SK-N-SH (cell line): ENCODE results near the gene TEAD2. TPM values are rescaled to one million over a fixed set of nuclear protein-coding genes. Genes with fewer than 3 reads are reported as not detected.
A peak's percentile ranks its signal among the peaks of the same experiment; 100 is the strongest.

Experiments used
- CTCF ChIA-PET: fragments of 300-600, 350-600 bp; formaldehyde crosslinking; extraction: SDS; loops from one replicate; lab custom pipeline; 2021; lab: Yijun Ruan, JAX
- POLR2A ChIA-PET: fragments of 350-600 bp; sonication (Branson Sonifier 250); formaldehyde crosslinking; extraction: SDS; loops from one replicate; lab custom pipeline; 2020; ENCODE audit warnings: antibody characterized with exemption, inconsistent platforms; lab: Yijun Ruan, JAX
- DNase-seq: peaks from one replicate; pipeline ENCODE4 v3.0.0; 2012
- H2AFZ ChIP-seq: fragments of 200-600 bp; sonication (generic); 2 replicates; pipeline ENCODE4 v1.8.1; 2016; ENCODE audit warnings: antibody characterized with exemption, mild to moderate bottlenecking, low read depth
- H3F3A ChIP-seq: fragments of 200-600 bp; sonication (generic); replicated peaks from 2 replicates; pipeline ENCODE3; 2016; ENCODE audit warnings: antibody characterized with exemption, mild to moderate bottlenecking; ENCODE audit not compliant: insufficient read depth
- H3K27ac ChIP-seq, 2 experiments: fragments of 200-500 bp in 1 of 2; fragments of 200-600 bp in 1 of 2; sonication (Bioruptor generic) in 1 of 2; sonication (generic), shearing (Covaris generic) in 1 of 2; 2 replicates each; pipeline versions ENCODE4 v1.5.1 to v1.6.1; 2014 to 2016; ENCODE audit warnings: low read depth in 2 of 2, inconsistent platforms in 1 of 2, low read length in 1 of 2, mild to moderate bottlenecking in 1 of 2, mixed read lengths in 1 of 2
- H3K27me3 ChIP-seq: fragments of 200-600 bp; sonication (generic), shearing (Covaris generic); 2 replicates; pipeline ENCODE4 v1.6.1; 2016; ENCODE audit warnings: mixed run types; ENCODE audit not compliant: insufficient read depth
- H3K36me3 ChIP-seq, 2 experiments: fragments of 200-500 bp in 1 of 2; fragments of 200-600 bp in 1 of 2; sonication (Bioruptor generic) in 1 of 2; sonication (generic) in 1 of 2; replicated peaks in 1 of 2; 2 replicates each; pipeline versions ENCODE3 to v1.5.1; 2014 to 2016; ENCODE audit warnings: low read length in 1 of 2, mild to moderate bottlenecking in 1 of 2; ENCODE audit not compliant: insufficient read depth in 2 of 2, control insufficient read depth in 1 of 2
- H3K4me1 ChIP-seq, 2 experiments: fragments of 200-500 bp in 1 of 2; fragments of 200-600 bp in 1 of 2; sonication (Bioruptor generic) in 1 of 2; sonication (generic), shearing (Covaris generic) in 1 of 2; 2 replicates each; pipeline versions ENCODE4 v1.5.1 to v1.6.1; 2014 to 2016; ENCODE audit warnings: low read depth in 1 of 2, low read length in 1 of 2, mixed run types in 1 of 2; ENCODE audit not compliant: insufficient read depth in 2 of 2, control insufficient read depth in 1 of 2
- H3K4me2 ChIP-seq: fragments of 200-600 bp; sonication (generic), shearing (Covaris generic); 2 replicates; pipeline ENCODE4 v1.6.1; 2017; ENCODE audit warnings: mixed run types
- H3K4me3 ChIP-seq, 2 experiments: fragments of 200-500 bp in 1 of 2; fragments of 200-600 bp in 1 of 2; sonication (Bioruptor generic) in 1 of 2; sonication (generic), shearing (Covaris generic) in 1 of 2; 2 replicates each; pipeline versions ENCODE4 v1.5.1 to v1.8.1; 2014 to 2016; ENCODE audit warnings: low read depth in 2 of 2, inconsistent platforms in 1 of 2, low read length in 1 of 2, mild to moderate bottlenecking in 1 of 2, mixed read lengths in 1 of 2, moderate library complexity in 1 of 2
- H3K79me2 ChIP-seq: fragments of 200-600 bp; sonication (generic); 2 replicates; pipeline ENCODE4 v1.8.1; 2017; ENCODE audit warnings: mild to moderate bottlenecking; ENCODE audit not compliant: insufficient read depth
- H3K9ac ChIP-seq: fragments of 200-600 bp; sonication (generic); 2 replicates; pipeline ENCODE4 v1.6.1; 2017; ENCODE audit warnings: mixed run types
- H3K9me2 ChIP-seq: fragments of 200-600 bp; sonication (generic); 2 replicates; pipeline ENCODE4 v1.6.1; 2017; ENCODE audit warnings: mixed run types
- H3K9me3 ChIP-seq: fragments of 200-600 bp; sonication (generic); 2 replicates; pipeline ENCODE4 v1.6.1; 2017; ENCODE audit warnings: mixed run types, mild to moderate bottlenecking, moderate library complexity
- H4K20me1 ChIP-seq: fragments of 200-600 bp; sonication (generic); 2 replicates; pipeline ENCODE4 v1.6.1; 2017; ENCODE audit warnings: mild to moderate bottlenecking, mixed run types; ENCODE audit not compliant: insufficient read depth
- EP300 ChIP-seq, 2 experiments: IDR thresholded peaks; 2 replicates each; pipeline versions ENCODE4 v1.4.0 to v1.6.1; 2012; ENCODE audit warnings: borderline replicate concordance in 1 of 2, low read depth in 1 of 2, low read length in 1 of 2
- FOSL2 ChIP-seq: IDR thresholded peaks from 2 replicates; pipeline ENCODE4 v1.4.0; 2012; ENCODE audit warnings: low read depth, mild to moderate bottlenecking, moderate library complexity, borderline replicate concordance
- FOXJ3 ChIP-seq: sonication (generic); formaldehyde crosslinking; IDR thresholded peaks from 2 replicates; pipeline ENCODE4 v1.5.1; 2020; ENCODE audit warnings: mild to moderate bottlenecking, missing genetic modification reagents
- JUND ChIP-seq: IDR thresholded peaks from 2 replicates; pipeline ENCODE4 v1.4.0; 2012
- NFIC ChIP-seq: IDR thresholded peaks from 2 replicates; pipeline ENCODE4 v1.4.0; 2012; ENCODE audit warnings: borderline replicate concordance
- RXRA ChIP-seq: IDR thresholded peaks from 2 replicates; pipeline ENCODE4 v1.4.0; 2012; ENCODE audit warnings: low read depth, mild to moderate bottlenecking, borderline replicate concordance
- SIN3A ChIP-seq: IDR thresholded peaks from 2 replicates; pipeline ENCODE4 v1.6.1; 2012; ENCODE audit warnings: low read depth, mild to moderate bottlenecking, low read length, moderate library complexity, borderline replicate concordance
- SMC3 ChIP-seq: IDR thresholded peaks from 2 replicates; pipeline ENCODE4 v1.6.1; 2012; ENCODE audit warnings: low read depth, low read length, improper control_type of control experiment
- TCF12 ChIP-seq: IDR thresholded peaks from 2 replicates; pipeline ENCODE4 v1.4.0; 2012
- TEAD4 ChIP-seq: IDR thresholded peaks from 2 replicates; pipeline ENCODE4 v1.4.0; 2012; ENCODE audit warnings: mild to moderate bottlenecking, borderline replicate concordance; ENCODE audit not compliant: insufficient read depth
- WGBS: methylation state at CpG from one replicate; pipeline ENCODE4 v1.1.6; 2017; ENCODE audit warnings: low lambda C conversion rate; 5-methylcytosine and 5-hydroxymethylcytosine counted together
- polyA plus RNA-seq, 3 experiments: library from polyadenylated mRNA; depleted of rRNA; stranded (reverse); fragments of >200 nt; gene quantifications; 2 replicates each; pipeline ENCODE4 v1.2.3, GENCODE V29; 2012
- TF ChIP-seq, protein P1 (sequence below): fragments of 150-350 bp; IDR thresholded peaks from 2 replicates; pipeline ENCODE4 v1.6.1; 2017; ENCODE audit warnings: antibody characterized with exemption, low read length, low read depth, borderline replicate concordance
- TF ChIP-seq, protein P2 (sequence below): fragments of 200-600 bp; sonication (generic); IDR thresholded peaks from 2 replicates; pipeline ENCODE4 v1.6.1; 2017; ENCODE audit warnings: antibody characterized with exemption, mild to moderate bottlenecking, moderate library complexity
- TF ChIP-seq, protein P3 (sequence below): IDR thresholded peaks from 2 replicates; pipeline ENCODE4; 2012
- TF ChIP-seq, protein P4 (sequence below): IDR thresholded peaks from 2 replicates; pipeline ENCODE4 v1.4.0; 2012; ENCODE audit warnings: low read depth, borderline replicate concordance
- TF ChIP-seq, protein P5 (sequence below): IDR thresholded peaks from 2 replicates; pipeline ENCODE4 v1.4.0; 2012; ENCODE audit warnings: low read depth, borderline replicate concordance
- TF ChIP-seq, protein P6 (sequence below): IDR thresholded peaks from 2 replicates; pipeline ENCODE4 v1.6.1; 2012; ENCODE audit warnings: mild to moderate bottlenecking, low read depth, low read length, moderate library complexity

Gene TEAD2
- polyA plus RNA-seq, 1 of the 3 experiments (the other 2 are of a cell fraction), result 27.9 TPM

DNA sequence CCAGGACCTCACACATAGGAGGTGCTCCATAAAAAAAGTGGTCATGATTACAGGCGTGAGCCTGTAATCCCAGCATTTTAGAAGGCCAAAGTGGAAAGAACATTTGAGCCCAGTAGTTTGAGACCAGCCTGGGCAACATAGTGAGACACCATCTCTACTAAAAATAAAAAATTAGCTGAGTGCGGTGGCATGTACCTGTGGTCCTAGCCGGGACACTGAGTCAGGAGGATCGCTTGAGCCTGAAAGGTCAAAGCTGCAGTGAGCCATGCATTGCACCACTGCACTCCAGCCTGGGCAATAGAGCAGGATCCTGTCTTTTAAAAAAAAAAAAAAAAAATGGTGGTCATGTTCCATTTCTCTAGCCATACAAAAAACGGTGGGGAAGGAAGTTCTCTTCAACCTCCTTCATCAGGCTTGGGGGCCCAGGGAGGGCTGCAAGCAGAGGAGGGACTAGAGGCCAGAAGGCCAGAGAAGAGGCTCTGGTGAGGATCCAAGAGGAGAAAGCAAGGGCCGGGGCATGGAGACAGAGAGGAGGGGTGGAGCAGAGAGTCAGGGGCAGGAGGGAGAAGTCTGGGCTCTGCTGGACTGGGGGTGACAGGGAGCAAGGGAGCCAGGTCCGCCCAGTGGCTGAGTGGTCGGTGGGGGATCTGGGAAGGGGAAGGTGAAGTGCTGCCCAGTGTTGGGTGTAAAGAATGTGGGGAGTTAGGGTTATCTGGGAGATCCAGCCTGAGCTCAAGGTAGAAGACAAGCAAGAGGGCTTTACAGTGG is 34.7 kb upstream of the TEAD2 start:
- H3K27ac ChIP-seq, result no peak overlapping the region
- peak; percentile 4 for DNase-seq
- no peaks in the 10 kb centered on the region for H3K36me3 ChIP-seq
- TF ChIP-seq, protein P1, sequence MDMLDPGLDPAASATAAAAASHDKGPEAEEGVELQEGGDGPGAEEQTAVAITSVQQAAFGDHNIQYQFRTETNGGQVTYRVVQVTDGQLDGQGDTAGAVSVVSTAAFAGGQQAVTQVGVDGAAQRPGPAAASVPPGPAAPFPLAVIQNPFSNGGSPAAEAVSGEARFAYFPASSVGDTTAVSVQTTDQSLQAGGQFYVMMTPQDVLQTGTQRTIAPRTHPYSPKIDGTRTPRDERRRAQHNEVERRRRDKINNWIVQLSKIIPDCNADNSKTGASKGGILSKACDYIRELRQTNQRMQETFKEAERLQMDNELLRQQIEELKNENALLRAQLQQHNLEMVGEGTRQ, result no peak
- TF ChIP-seq SIN3A (no peak), SMC3 (no peak), NFIC (no peak), RXRA (no peak), JUND (no peak), TCF12 (no peak), EP300 (IDR thresholded peaks at IDR 0.05; ENCODE audit: borderline replicate concordance in 1 of 2, low read depth in 1 of 2, low read length in 1 of 2) (no peak), FOSL2 (no peak), TEAD4 (no peak), FOXJ3 (CRISPR knock-in tag) (no peak)
- TF ChIP-seq, protein P2, sequence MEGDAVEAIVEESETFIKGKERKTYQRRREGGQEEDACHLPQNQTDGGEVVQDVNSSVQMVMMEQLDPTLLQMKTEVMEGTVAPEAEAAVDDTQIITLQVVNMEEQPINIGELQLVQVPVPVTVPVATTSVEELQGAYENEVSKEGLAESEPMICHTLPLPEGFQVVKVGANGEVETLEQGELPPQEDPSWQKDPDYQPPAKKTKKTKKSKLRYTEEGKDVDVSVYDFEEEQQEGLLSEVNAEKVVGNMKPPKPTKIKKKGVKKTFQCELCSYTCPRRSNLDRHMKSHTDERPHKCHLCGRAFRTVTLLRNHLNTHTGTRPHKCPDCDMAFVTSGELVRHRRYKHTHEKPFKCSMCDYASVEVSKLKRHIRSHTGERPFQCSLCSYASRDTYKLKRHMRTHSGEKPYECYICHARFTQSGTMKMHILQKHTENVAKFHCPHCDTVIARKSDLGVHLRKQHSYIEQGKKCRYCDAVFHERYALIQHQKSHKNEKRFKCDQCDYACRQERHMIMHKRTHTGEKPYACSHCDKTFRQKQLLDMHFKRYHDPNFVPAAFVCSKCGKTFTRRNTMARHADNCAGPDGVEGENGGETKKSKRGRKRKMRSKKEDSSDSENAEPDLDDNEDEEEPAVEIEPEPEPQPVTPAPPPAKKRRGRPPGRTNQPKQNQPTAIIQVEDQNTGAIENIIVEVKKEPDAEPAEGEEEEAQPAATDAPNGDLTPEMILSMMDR, result no peak
- TF ChIP-seq, protein P3, sequence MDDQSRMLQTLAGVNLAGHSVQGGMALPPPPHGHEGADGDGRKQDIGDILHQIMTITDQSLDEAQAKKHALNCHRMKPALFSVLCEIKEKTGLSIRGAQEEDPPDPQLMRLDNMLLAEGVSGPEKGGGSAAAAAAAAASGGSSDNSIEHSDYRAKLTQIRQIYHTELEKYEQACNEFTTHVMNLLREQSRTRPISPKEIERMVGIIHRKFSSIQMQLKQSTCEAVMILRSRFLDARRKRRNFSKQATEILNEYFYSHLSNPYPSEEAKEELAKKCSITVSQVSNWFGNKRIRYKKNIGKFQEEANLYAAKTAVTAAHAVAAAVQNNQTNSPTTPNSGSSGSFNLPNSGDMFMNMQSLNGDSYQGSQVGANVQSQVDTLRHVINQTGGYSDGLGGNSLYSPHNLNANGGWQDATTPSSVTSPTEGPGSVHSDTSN, result no peak
- TF ChIP-seq, protein P4, sequence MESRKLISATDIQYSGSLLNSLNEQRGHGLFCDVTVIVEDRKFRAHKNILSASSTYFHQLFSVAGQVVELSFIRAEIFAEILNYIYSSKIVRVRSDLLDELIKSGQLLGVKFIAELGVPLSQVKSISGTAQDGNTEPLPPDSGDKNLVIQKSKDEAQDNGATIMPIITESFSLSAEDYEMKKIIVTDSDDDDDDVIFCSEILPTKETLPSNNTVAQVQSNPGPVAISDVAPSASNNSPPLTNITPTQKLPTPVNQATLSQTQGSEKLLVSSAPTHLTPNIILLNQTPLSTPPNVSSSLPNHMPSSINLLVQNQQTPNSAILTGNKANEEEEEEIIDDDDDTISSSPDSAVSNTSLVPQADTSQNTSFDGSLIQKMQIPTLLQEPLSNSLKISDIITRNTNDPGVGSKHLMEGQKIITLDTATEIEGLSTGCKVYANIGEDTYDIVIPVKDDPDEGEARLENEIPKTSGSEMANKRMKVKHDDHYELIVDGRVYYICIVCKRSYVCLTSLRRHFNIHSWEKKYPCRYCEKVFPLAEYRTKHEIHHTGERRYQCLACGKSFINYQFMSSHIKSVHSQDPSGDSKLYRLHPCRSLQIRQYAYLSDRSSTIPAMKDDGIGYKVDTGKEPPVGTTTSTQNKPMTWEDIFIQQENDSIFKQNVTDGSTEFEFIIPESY, result no peak
- TF ChIP-seq, protein P5, sequence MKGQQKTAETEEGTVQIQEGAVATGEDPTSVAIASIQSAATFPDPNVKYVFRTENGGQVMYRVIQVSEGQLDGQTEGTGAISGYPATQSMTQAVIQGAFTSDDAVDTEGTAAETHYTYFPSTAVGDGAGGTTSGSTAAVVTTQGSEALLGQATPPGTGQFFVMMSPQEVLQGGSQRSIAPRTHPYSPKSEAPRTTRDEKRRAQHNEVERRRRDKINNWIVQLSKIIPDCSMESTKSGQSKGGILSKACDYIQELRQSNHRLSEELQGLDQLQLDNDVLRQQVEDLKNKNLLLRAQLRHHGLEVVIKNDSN, result no peak
- TF ChIP-seq, protein P6, sequence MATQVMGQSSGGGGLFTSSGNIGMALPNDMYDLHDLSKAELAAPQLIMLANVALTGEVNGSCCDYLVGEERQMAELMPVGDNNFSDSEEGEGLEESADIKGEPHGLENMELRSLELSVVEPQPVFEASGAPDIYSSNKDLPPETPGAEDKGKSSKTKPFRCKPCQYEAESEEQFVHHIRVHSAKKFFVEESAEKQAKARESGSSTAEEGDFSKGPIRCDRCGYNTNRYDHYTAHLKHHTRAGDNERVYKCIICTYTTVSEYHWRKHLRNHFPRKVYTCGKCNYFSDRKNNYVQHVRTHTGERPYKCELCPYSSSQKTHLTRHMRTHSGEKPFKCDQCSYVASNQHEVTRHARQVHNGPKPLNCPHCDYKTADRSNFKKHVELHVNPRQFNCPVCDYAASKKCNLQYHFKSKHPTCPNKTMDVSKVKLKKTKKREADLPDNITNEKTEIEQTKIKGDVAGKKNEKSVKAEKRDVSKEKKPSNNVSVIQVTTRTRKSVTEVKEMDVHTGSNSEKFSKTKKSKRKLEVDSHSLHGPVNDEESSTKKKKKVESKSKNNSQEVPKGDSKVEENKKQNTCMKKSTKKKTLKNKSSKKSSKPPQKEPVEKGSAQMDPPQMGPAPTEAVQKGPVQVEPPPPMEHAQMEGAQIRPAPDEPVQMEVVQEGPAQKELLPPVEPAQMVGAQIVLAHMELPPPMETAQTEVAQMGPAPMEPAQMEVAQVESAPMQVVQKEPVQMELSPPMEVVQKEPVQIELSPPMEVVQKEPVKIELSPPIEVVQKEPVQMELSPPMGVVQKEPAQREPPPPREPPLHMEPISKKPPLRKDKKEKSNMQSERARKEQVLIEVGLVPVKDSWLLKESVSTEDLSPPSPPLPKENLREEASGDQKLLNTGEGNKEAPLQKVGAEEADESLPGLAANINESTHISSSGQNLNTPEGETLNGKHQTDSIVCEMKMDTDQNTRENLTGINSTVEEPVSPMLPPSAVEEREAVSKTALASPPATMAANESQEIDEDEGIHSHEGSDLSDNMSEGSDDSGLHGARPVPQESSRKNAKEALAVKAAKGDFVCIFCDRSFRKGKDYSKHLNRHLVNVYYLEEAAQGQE, result no peak
- no peak overlapping the region for H2AFZ ChIP-seq
- no peaks in the 10 kb centered on the region for H3K9me3 ChIP-seq
- no peaks in the 10 kb centered on the region for H4K20me1 ChIP-seq
- H3K9ac ChIP-seq, result no peak overlapping the region
- POLR2A ChIA-PET, result interaction anchor here (1.3 kb wide), 1 partner anchor 55 kb away, joined by 3 read pairs; the partner anchor contains the start of gene PIH1D1
- no peaks in the 10 kb centered on the region for H3K79me2 ChIP-seq
- no peak overlapping the region for H3K4me2 ChIP-seq
- H3K4me1 ChIP-seq, result peaks cover 0 to 2% of the 10 kb centered on the region in 2 experiments; a peak in 1 of 4 replicates
- peaks cover 4% of the 10 kb centered on the region for H3F3A ChIP-seq
- 56% methylated on average over 8 of the region's 8 CpGs for WGBS
- H3K4me3 ChIP-seq, result no peak overlapping the region
- H3K27me3 ChIP-seq, result peaks cover 22% of the 10 kb centered on the region
- no peaks in the 10 kb centered on the region for H3K9me2 ChIP-seq
- CTCF ChIA-PET, result interaction anchor here (1.2 to 1.6 kb wide), 2 partner anchors 16 to 46 kb away, joined by 3 to 6 read pairs; no protein-coding TSS in a partner anchor
